Lower lobe of right lung (tissue), 2 donors: Measurements from ENCODE around the gene CNP. TPM values are rescaled to one million over a fixed set of nuclear protein-coding genes. Genes with fewer than 3 reads are reported as not detected.

ENCODE experiments used
- ATAC-seq, 2 donors: fragments of 200-7000 bp; cut with Tn5 transposase; one replicate each; pipeline ENCODE4 v1.9.1; 2020 to 2022; ENCODE audit warnings: mild to moderate bottlenecking in 2 of 2, moderate library complexity in 2 of 2
- DNase-seq: peaks from one replicate; pipeline ENCODE4 v3.0.0-alpha.2; 2020
- H3K27ac ChIP-seq: fragments of 200-600 bp; one replicate; pipeline ENCODE4 v1.8.0; 2022
- H3K27me3 ChIP-seq: fragments of 200-600 bp; one replicate; pipeline ENCODE4 v1.8.0; 2022; ENCODE audit warnings: low read depth
- H3K36me3 ChIP-seq: fragments of 200-600 bp; one replicate; pipeline ENCODE4 v1.8.0; 2022; ENCODE audit warnings: mild to moderate bottlenecking
- H3K4me1 ChIP-seq: fragments of 200-600 bp; one replicate; pipeline ENCODE4 v1.8.0; 2022
- H3K4me3 ChIP-seq: fragments of 200-600 bp; one replicate; pipeline ENCODE4 v1.8.0; 2022; ENCODE audit warnings: mild to moderate bottlenecking
- H3K9me3 ChIP-seq: fragments of 200-600 bp; one replicate; pipeline ENCODE4 v1.8.0; 2022
- intact Hi-C: fragments of 100-400 bp; cut with DNase I; formaldehyde crosslinking; loops from one replicate; pipeline ENCODE4 v1.11.0; 2022
- total RNA-seq: library from RNA; stranded (reverse); fragmentation: NEBNext Ultra II Directional; extraction: Animal tissue kit (Norgen Biotek cat#: 25700); gene quantifications from one replicate; pipeline ENCODE4 v1.2.1, GENCODE V29; 2021
- TF ChIP-seq, protein P1 (sequence below): fragments of 200-600 bp; IDR thresholded peaks from one replicate; pipeline ENCODE4 v1.8.0; 2022; ENCODE audit warnings: antibody characterized with exemption, mild to moderate bottlenecking
- donor health status: DM: no; HTN: yes; CAD: no; lungs with severe emphysema.

CNP gene
- total RNA-seq, 1 donor from 2014 or later, result 46.3 TPM

DNA sequence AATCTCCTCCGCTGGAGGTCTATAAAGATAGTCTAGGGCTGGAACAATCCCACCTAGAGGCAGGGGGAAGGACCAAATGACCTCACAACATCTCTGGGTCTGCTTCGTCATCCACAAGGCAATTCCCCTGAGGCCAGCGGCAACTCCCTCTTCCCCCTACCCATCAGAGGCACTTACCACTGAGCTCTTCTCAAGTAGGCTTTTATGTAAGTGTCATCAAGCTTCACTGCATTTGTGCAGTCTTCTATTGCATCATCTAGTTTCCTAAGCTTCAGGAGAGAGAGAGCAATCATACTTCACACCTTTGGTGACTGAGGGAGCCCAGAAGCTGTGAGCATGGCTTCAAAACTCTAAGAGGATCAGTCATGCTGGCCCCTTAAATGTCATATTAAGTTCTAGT, 21.0 kb downstream of the CNP start:
- H3K9me3 ChIP-seq, result no peaks in the 10 kb centered on the region
- DNase-seq (no peak), ATAC-seq (no peak)
- TF ChIP-seq, protein P1, sequence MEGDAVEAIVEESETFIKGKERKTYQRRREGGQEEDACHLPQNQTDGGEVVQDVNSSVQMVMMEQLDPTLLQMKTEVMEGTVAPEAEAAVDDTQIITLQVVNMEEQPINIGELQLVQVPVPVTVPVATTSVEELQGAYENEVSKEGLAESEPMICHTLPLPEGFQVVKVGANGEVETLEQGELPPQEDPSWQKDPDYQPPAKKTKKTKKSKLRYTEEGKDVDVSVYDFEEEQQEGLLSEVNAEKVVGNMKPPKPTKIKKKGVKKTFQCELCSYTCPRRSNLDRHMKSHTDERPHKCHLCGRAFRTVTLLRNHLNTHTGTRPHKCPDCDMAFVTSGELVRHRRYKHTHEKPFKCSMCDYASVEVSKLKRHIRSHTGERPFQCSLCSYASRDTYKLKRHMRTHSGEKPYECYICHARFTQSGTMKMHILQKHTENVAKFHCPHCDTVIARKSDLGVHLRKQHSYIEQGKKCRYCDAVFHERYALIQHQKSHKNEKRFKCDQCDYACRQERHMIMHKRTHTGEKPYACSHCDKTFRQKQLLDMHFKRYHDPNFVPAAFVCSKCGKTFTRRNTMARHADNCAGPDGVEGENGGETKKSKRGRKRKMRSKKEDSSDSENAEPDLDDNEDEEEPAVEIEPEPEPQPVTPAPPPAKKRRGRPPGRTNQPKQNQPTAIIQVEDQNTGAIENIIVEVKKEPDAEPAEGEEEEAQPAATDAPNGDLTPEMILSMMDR, result no peak
- H3K27me3 ChIP-seq, result no peaks in the 10 kb centered on the region
- H3K4me1 ChIP-seq, result no peaks in the 10 kb centered on the region
- peaks cover 100% of the 10 kb centered on the region for H3K36me3 ChIP-seq
- no peak overlapping the region for H3K4me3 ChIP-seq
- no peak overlapping the region for H3K27ac ChIP-seq
- intact Hi-C loops, result no loop called here

DNA sequence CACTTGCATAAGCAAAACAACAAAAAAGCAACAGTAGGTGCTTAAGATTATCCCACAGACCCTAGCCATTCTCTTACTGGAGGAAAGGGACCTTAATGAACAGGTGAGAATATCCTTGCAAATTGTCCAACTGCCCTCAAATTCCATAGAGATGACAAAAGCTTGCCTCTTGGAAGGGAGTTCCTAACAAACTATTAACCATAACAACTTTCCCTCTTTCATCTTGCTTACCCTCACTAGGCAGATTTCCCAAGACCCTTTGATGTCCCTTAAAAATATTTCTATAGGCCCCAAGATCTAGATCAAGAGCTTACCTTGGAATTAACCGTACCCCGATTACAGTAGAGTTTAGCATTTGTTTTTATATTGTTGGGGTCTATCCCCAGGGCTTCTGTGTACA, 21.8 kb downstream of the CNP start:
- TF ChIP-seq, protein P1, result no peak
- H3K27me3 ChIP-seq, result no peaks in the 10 kb centered on the region
- ATAC-seq (no peak), DNase-seq (no peak)
- H3K4me1 ChIP-seq, result no peaks in the 10 kb centered on the region
- no peak overlapping the region for H3K27ac ChIP-seq
- H3K4me3 ChIP-seq, result no peak overlapping the region
- no peaks in the 10 kb centered on the region for H3K9me3 ChIP-seq
- intact Hi-C loops, result no loop called here
- peaks cover 100% of the 10 kb centered on the region for H3K36me3 ChIP-seq

DNA sequence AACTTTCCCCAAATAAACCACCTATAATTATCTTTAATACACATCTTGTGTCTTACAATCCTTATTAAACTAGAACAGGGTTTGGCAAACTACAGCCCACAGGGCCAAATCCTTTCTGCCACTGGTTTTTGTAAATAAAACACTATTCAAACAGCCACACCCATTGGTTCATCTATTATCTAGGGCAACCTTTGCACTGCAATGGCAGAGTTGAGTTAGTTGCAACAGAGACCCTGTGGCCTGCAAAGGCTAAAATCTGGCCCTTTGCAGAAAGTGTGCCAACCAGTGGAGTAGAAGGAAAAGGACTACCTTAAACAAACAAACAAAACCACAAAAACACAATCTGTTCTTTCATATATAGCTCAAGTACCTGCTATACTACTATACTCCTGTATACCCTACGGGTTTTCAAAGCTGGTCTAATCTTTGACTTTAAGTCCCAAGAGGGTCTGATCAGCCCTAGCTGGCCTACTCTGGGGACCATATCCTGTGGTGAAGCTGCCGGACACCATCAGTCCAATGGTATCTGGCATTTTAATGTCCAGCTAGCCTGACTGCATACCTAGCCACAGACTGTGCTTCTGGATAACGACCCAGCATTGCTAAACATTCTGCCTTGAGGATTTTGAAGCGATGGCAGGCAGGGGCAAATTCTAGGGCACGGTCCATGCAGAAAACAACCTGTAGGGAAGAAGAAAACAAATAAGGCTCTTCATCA, 23.3 kb downstream of the CNP start:
- Histone ChIP-seq H3K27me3 (no peaks in the 10 kb centered on the region), H3K36me3 (peaks cover 100% of the 10 kb centered on the region), H3K27ac (no peak overlapping the region), H3K4me3 (no peak overlapping the region), H3K9me3 (no peaks in the 10 kb centered on the region), H3K4me1 (no peaks in the 10 kb centered on the region)
- TF ChIP-seq, protein P1, result no peak
- intact Hi-C loops, result no loop called here
- DNase-seq (no peak), ATAC-seq (no peak)

DNA sequence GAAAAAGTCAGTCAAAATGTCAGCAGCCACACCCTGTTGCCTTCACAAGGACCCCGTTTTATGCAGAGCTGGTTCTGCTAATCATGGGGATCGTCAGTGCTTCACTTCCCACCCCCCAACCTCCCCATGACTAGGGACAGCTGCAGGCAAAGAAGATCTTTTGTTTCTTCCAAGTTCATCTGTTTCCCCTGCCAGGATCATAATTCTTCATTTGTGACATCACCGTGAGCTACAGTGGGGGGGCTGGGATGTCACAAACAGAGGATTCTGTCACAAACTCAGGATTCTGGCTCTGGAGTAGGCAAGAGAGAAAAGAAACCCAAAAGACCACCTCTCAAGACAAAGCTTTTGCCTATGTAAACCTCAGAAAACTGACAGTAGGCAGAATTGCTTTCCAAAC, 26.0 kb downstream of the CNP start:
- no peak for DNase-seq
- ATAC-seq, result no peak
- H3K4me3 ChIP-seq, result no peak overlapping the region
- H3K36me3 ChIP-seq, result peaks cover 100% of the 10 kb centered on the region
- intact Hi-C loops, result no loop called here
- H3K4me1 ChIP-seq, result no peaks in the 10 kb centered on the region
- H3K9me3 ChIP-seq, result no peaks in the 10 kb centered on the region
- H3K27me3 ChIP-seq, result no peaks in the 10 kb centered on the region
- H3K27ac ChIP-seq, result no peak overlapping the region
- TF ChIP-seq, protein P1, result no peak

DNA sequence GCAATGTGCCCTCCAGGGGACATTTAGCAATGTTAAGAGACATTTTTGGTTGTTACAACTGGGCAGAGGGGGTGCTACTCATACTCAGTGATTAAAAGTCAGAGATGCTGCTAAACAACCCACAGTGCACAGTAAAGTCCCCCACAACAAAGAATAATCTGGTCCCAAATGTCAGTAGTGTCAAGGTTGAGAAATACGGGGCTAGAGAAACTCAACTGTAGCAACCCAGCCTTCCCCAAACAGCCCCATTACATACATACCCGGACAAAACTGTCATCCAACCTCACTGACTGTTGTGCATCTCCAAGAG, 30.2 kb downstream of the CNP start:
- Histone ChIP-seq H3K4me1 (no peaks in the 10 kb centered on the region), H3K4me3 (no peak overlapping the region), H3K36me3 (peaks cover 98% of the 10 kb centered on the region), H3K27me3 (no peaks in the 10 kb centered on the region), H3K27ac (no peak overlapping the region), H3K9me3 (no peaks in the 10 kb centered on the region)
- DNase-seq (no peak), ATAC-seq (no peak)
- intact Hi-C loops, result no loop called here
- TF ChIP-seq, protein P1, result no peak

DNA sequence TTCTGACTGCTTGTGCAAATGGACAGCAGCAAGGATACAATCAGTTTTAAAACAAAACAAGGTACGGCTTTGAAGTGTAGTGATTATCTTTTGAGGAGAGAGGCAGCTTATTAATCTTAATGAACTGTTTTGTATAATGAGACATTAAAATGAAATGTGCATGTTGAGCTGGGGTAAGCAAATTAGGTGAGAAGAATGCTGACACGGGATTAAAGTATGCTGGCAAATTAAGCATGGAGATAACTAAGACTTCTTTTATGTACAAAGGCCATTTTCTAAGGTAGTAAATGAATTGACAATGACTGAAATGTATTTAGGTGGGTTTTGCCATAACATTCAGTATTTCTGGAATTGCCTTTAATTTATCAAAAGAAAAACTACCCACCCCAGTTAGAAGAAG, 31.9 kb downstream of the CNP start:
- Histone ChIP-seq H3K4me1 (no peaks in the 10 kb centered on the region), H3K27ac (no peak overlapping the region), H3K9me3 (no peaks in the 10 kb centered on the region), H3K27me3 (no peaks in the 10 kb centered on the region), H3K4me3 (no peak overlapping the region), H3K36me3 (peaks cover 98% of the 10 kb centered on the region)
- no peak for DNase-seq
- intact Hi-C loops, result no loop called here
- ATAC-seq, result no peak
- TF ChIP-seq, protein P1, result no peak
